K562 (cell line): ENCODE results near the gene RUVBL1. TPM values are rescaled to one million over a fixed set of nuclear protein-coding genes. Genes with fewer than 3 reads are reported as not detected.

Experiments used
- ATAC-seq: fragments of 200-7000 bp; cut with Tn5 transposase; 3 replicates; pipeline ENCODE4 v1.9.1; 2020; ENCODE audit warnings: moderate library complexity
- BruUV-seq: library from RNA; stranded (reverse); fragments of 400-500 nt; replicated peaks from 2 replicates; lab custom pipeline; 2021; lab: Mats Ljungman, UMichigan
- CTCF ChIA-PET: fragments of 300-600 bp; formaldehyde crosslinking; extraction: SDS; loops from one replicate; lab custom pipeline; 2021; ENCODE audit warnings: low intra/inter-chr PET ratio; lab: Yijun Ruan, JAX
- POLR2A ChIA-PET: fragments of 300-600, 350-650 bp; sonication (Branson Sonifier 250); formaldehyde crosslinking; extraction: SDS; loops from one replicate; lab custom pipeline; 2021; ENCODE audit warnings: antibody characterized with exemption, inconsistent platforms; lab: Yijun Ruan, JAX
- DNase-seq, 4 experiments: peaks; one replicate each; pipeline versions ENCODE4 v3.0.0 to v3.0.0-alpha.2; 2011 to 2018; ENCODE audit warnings: low spot score in 3 of 4, mixed read lengths in 3 of 4; ENCODE audit errors: extremely low read depth in 1 of 4
- FAIRE-seq: peaks from 2 replicates; lab custom pipeline; 2011; peaks lifted over from hg19 to GRCh38; lab: Jason Lieb, UNC
- H2AFZ ChIP-seq: 2 replicates; pipeline ENCODE4 v1.6.0; 2011; ENCODE audit warnings: low read depth, low read length, control low read depth, inconsistent platforms
- H3K27ac ChIP-seq: fragments of 200-600 bp; 3 replicates; pipeline ENCODE4 v1.8.0; 2011; ENCODE audit warnings: low read depth, mild to moderate bottlenecking, control low read depth, inconsistent platforms, low read length, moderate library complexity, mixed read lengths; ENCODE audit errors: extremely low read depth
- H3K27me3 ChIP-seq, 2 experiments: fragments of 300-600 bp in 1 of 2; 2 replicates in 1 of 2; 3 replicates in 1 of 2; pipeline versions ENCODE4 v1.6.0 to v1.8.0; 2011; ENCODE audit warnings: inconsistent platforms in 2 of 2, low read length in 2 of 2, mild to moderate bottlenecking in 1 of 2, mixed read lengths in 1 of 2, moderate library complexity in 1 of 2; ENCODE audit not compliant: control insufficient read depth in 2 of 2, insufficient read depth in 2 of 2
- H3K36me3 ChIP-seq: fragments of 300-600 bp; 3 replicates; pipeline ENCODE4 v1.8.0; 2011; ENCODE audit warnings: mild to moderate bottlenecking, low read length, inconsistent platforms; ENCODE audit not compliant: control insufficient read depth, insufficient read depth
- H3K4me1 ChIP-seq, 2 experiments: fragments of 200-600 bp in 1 of 2; replicated peaks in 1 of 2; 2 replicates in 1 of 2; 3 replicates in 1 of 2; pipeline versions ENCODE4 v1.5.1 to v1.8.0; 2011; ENCODE audit warnings: inconsistent platforms in 2 of 2, low read length in 2 of 2, mild to moderate bottlenecking in 1 of 2, mixed read lengths in 1 of 2, moderate library complexity in 1 of 2; ENCODE audit not compliant: control insufficient read depth in 2 of 2, insufficient read depth in 2 of 2
- H3K4me2 ChIP-seq: 2 replicates; pipeline ENCODE4 v1.6.1; 2011; ENCODE audit warnings: low read length, control low read depth, inconsistent platforms, mixed read lengths; ENCODE audit not compliant: insufficient read depth
- H3K4me3 ChIP-seq: fragments of 200-600 bp; sonication (generic), shearing (Covaris generic); 2 replicates; pipeline ENCODE4 v1.5.1; 2016; ENCODE audit warnings: control low read depth, inconsistent platforms
- H3K79me2 ChIP-seq: fragments of 200-600 bp; 3 replicates; pipeline ENCODE4 v1.8.0; 2011; ENCODE audit warnings: low read length, inconsistent platforms; ENCODE audit not compliant: control insufficient read depth, insufficient read depth
- H3K9ac ChIP-seq, 2 experiments: 2 replicates each; pipeline versions ENCODE4 v1.6.0 to v1.6.1; 2011; ENCODE audit warnings: low read depth in 2 of 2, low read length in 2 of 2, control low read depth in 1 of 2, inconsistent platforms in 1 of 2, mild to moderate bottlenecking in 1 of 2, mixed read lengths in 1 of 2; ENCODE audit not compliant: insufficient read depth in 1 of 2
- H3K9me1 ChIP-seq: one replicate; pipeline ENCODE4 v1.6.0; 2011; ENCODE audit warnings: inconsistent platforms, mild to moderate bottlenecking, low read length, moderate library complexity; ENCODE audit not compliant: control insufficient read depth, insufficient read depth
- H3K9me3 ChIP-seq: replicated peaks from 2 replicates; pipeline ENCODE4 v1.5.1; 2011; ENCODE audit warnings: low read depth, low read length, inconsistent platforms; ENCODE audit not compliant: control insufficient read depth, insufficient read depth
- H4K20me1 ChIP-seq: replicated peaks from 2 replicates; pipeline ENCODE4 v1.6.1; 2011; ENCODE audit warnings: low read length, inconsistent platforms, mixed read lengths; ENCODE audit not compliant: control insufficient read depth, insufficient read depth
- E2F4 ChIP-seq: sonication (generic); formaldehyde crosslinking; IDR thresholded peaks from 2 replicates; pipeline ENCODE4 v1.8.0; 2022; ENCODE audit warnings: mild to moderate bottlenecking, low read depth, missing genetic modification reagents
- KLF16 ChIP-seq: IDR thresholded peaks from 2 replicates; pipeline ENCODE4 v1.6.1; 2016; ENCODE audit warnings: antibody characterized with exemption
- NR1H2 ChIP-seq: sonication (generic); formaldehyde crosslinking; IDR thresholded peaks from 2 replicates; pipeline ENCODE4 v1.4.0; 2020; ENCODE audit warnings: mild to moderate bottlenecking, missing genetic modification reagents
- PRMT5 ChIP-seq: sonication (generic); formaldehyde crosslinking; IDR thresholded peaks from 2 replicates; pipeline ENCODE4 v1.5.0; 2020; ENCODE audit warnings: missing genetic modification reagents
- STAT5B ChIP-seq: fragments of 250-450 bp; sonication (Bioruptor Pico); IDR thresholded peaks from 2 replicates; pipeline ENCODE4 v1.8.0; 2021; ENCODE audit warnings: mild to moderate bottlenecking, inconsistent platforms
- TAF15 ChIP-seq: fragments of 200-400 bp; formaldehyde crosslinking; IDR thresholded peaks from 2 replicates; pipeline ENCODE4 v1.6.1; 2017; ENCODE audit warnings: mild to moderate bottlenecking, low read depth, low read length, moderate library complexity
- ZBED1 ChIP-seq: IDR thresholded peaks from 2 replicates; pipeline ENCODE4 v1.6.1; 2014
- ZNF12 ChIP-seq: sonication (generic); formaldehyde crosslinking; IDR thresholded peaks from 2 replicates; pipeline ENCODE4 v1.4.0; 2020; ENCODE audit warnings: mild to moderate bottlenecking, missing genetic modification reagents
- ZNF431 ChIP-seq: sonication (generic); formaldehyde crosslinking; IDR thresholded peaks from 2 replicates; pipeline ENCODE4 v1.8.0; 2022; ENCODE audit warnings: mild to moderate bottlenecking, missing genetic modification reagents
- WGBS: fragments of 100-300 bp; shearing (Covaris generic); methylation state at CpG from one replicate; pipeline ENCODE4 v1.1.6; 2016; ENCODE audit warnings: low coverage, mixed read lengths; ENCODE audit not compliant: insufficient coverage; ENCODE audit errors: missing lambda C conversion rate; 5-methylcytosine and 5-hydroxymethylcytosine counted together
- in situ Hi-C: fragments of 300-500 bp; cut with MboI; formaldehyde crosslinking; loops from 4 replicates; pipeline ENCODE4 v1.15.0; 2018; ENCODE audit warnings: inconsistent platforms, mixed read lengths
- intact Hi-C: fragments of 100-400 bp; cut with micrococcal nuclease; formaldehyde crosslinking; loops from 2 replicates; pipeline ENCODE4 v1.14.2; 2022
- polyA plus RNA-seq, 8 experiments: library from polyadenylated mRNA; depleted of rRNA in 4 of 8; stranded (reverse) in 5 of 8; unstranded in 3 of 8; fragments of >200 nt; fragmentation: Nextera tagmentation in 2 of 8; fragmentation: Illumina TruSeq in 1 of 8; extraction: Ambion mirVana in 2 of 8; extraction: Trizol in 1 of 8; gene quantifications; 2 replicates each; pipeline versions ENCODE4 v1.2.1 to v1.2.3, GENCODE V29; 2011 to 2014; ENCODE audit warnings: inconsistent platforms in 1 of 8, missing spikeins in 1 of 8
- total RNA-seq, 7 experiments: library from RNA; depleted of rRNA in 6 of 7; stranded (reverse); fragments of >200 nt in 6 of 7; fragmentation: Illumina TruSeq in 2 of 7; extraction: Trizol in 2 of 7; gene quantifications; 2 replicates each; pipeline versions ENCODE4 v1.2.1 to v1.2.3, GENCODE V29; 2011 to 2021; ENCODE audit warnings: low replicate concordance in 1 of 7

The RUVBL1 gene
- total and polyA plus RNA-seq, 9 of the 15 experiments (the other 6 are each of a cell fraction or from before 2014, with no cell fraction given) = 20.7 to 147 (median 113) TPM

DNA sequence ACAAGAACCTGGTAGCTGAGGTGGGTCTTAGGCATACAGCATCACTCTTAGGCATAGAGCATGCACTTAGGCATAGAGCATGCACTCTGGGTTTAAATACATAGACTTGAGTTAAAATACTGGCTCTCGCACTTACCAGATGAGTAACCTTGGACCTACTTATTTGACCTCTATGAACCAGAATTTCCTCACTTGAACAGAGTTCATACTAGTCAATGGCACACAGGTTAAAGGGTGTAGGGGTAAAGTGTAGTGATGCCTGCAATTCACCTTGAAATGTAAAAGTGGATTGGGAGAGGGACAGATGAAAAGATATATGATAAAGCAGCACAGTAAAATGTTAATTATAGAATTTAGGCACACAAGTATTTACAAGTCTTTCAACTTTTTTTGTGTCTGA, 1.6 kb downstream of the RUVBL1 start:
- Histone ChIP-seq H3K9me3 (no peaks in the 10 kb centered on the region), H3K27me3 (no peaks in the 10 kb centered on the region), H3K4me3 (peak overlapping the region; percentile 79; the same call in 1 of the 2 replicates), H3K9me1 (no peaks in the 10 kb centered on the region), H3K9ac (peak overlapping the region in 1 of 2 experiments; percentile 81; a peak in 1 of 4 replicates), H3K79me2 (peaks cover 55% of the 10 kb centered on the region), H2AFZ (no peak overlapping the region), H4K20me1 (no peaks in the 10 kb centered on the region), H3K4me2 (peak overlapping the region; percentile 87), H3K36me3 (peaks cover 35% of the 10 kb centered on the region; the same call in 2 of the 3 replicates), H3K27ac (no peak overlapping the region), H3K4me1 (peaks cover 4 to 12% of the 10 kb centered on the region in 2 experiments; a peak in 4 of 5 replicates)
- POLR2A ChIA-PET = no interaction called here
- ATAC-seq (no peak), DNase-seq (no peak), FAIRE-seq (no peak)
- CTCF ChIA-PET = no interaction called here
- in situ Hi-C loops = no loop called here
- 82% methylated on average over 1 of the region's 1 CpG for WGBS
- BruUV-seq = no TSS peak
- intact Hi-C loops = no loop called here
- TF ChIP-seq ZNF12 (CRISPR knock-in tag) = no peak
- TF ChIP-seq, all 486 proteins: peak for 0

DNA sequence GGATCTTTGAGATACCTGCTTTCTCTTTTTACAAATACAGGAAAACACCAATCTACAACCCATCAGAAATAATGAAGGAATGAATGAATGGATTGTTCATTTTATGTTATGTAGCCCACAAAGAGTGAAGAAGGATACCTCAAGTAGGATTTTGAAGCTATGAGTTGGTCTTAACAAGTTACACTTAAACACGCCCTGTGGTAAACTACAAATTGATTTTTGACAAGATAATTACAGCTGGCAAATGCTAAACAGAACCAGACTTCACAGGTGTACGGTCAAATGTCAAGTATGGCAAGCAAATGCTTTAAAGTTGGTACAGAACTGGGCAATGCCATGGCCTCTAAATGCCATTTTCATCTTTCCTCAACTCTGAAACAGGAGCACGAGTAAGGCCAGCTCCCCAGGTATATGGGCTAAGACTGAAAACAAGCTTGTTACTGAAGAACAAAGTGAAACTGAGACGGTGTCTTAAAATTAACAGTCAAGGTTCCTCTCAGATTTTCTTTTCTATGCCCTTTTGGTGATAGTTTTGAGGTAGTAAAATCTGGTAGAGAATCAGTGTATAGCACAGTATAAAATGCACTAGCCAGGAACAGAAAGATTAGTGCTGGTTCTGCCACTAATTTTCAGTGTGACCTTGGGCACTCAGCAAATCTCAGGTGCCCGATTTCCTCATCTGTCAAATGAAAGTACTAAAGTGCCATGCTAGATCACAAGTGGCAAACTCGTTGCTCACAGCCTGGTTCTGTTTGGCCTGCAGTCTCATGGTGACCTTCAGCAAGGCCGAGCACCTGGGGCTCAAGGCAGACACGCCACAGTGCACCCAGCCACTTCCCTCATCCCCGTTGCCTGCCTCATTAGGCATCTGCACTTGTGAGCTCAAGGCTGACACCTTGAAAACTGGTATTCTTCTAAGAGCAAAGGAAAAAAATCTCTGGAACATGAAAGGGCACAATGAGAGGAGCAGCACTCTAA, 9.5 kb downstream of the RUVBL1 start:
- Histone ChIP-seq H3K9me3 (no peaks in the 10 kb centered on the region), H3K27ac (no peak overlapping the region), H3K27me3 (no peaks in the 10 kb centered on the region), H4K20me1 (no peaks in the 10 kb centered on the region), H2AFZ (no peak overlapping the region), H3K4me3 (no peak overlapping the region), H3K4me2 (no peak overlapping the region), H3K9me1 (no peaks in the 10 kb centered on the region), H3K4me1 (peaks cover 0 to 18% of the 10 kb centered on the region in 2 experiments; a peak in 3 of 5 replicates), H3K79me2 (peaks cover 68% of the 10 kb centered on the region), H3K9ac (peak overlapping the region in 1 of 2 experiments; percentile 45; a peak in 1 of 4 replicates), H3K36me3 (peaks cover 83% of the 10 kb centered on the region)
- FAIRE-seq = no peak
- WGBS = 84% methylated on average over 9 of the region's 9 CpGs
- no TSS peak for BruUV-seq
- CTCF ChIA-PET = no interaction called here
- intact Hi-C loops = no loop called here
- DNase-seq = no peak
- in situ Hi-C loops = no loop called here
- POLR2A ChIA-PET = interaction anchor here (0.6 kb wide), 1 partner anchor 1929 kb away, joined by 3 read pairs; no protein-coding TSS in a partner anchor
- ATAC-seq = no peak
- TF ChIP-seq ZBED1 = no peak
- no peak for TF ChIP-seq ZNF431 (CRISPR knock-in tag)
- no peak for TF ChIP-seq KLF16
- no peak for TF ChIP-seq PRMT5
- TF ChIP-seq NR1H2 (CRISPR knock-in tag) = no peak
- TF ChIP-seq TAF15 = no peak
- no peak for TF ChIP-seq E2F4
- no peak for TF ChIP-seq STAT5B
